Left renal cortex interstitium (tissue), 4 donors: ENCODE data around the gene SLC35E2B. TPM values are rescaled to one million over a fixed set of nuclear protein-coding genes. Genes with fewer than 3 reads are reported as not detected.
"Not testable (repeated sequence)": the region's sequence is repeated elsewhere in the genome, so short reads cannot be mapped to it uniquely, and the experiment has no call there.

Experiments used
- DNase-seq, 4 donors: peaks; one replicate each; pipeline ENCODE4 v3.0.0-alpha.2; 2013; ENCODE audit warnings: low read depth in 4 of 4, low spot score in 2 of 4, missing footprints in 1 of 4
- polyA plus RNA-seq, 4 donors: library from polyadenylated mRNA; unstranded; fragments of 120-200 nt; gene quantifications; one replicate each; pipeline ENCODE4 v1.2.1, GENCODE V29; 2013; ENCODE audit not compliant: insufficient read length in 4 of 4

SLC35E2B gene
- polyA plus RNA-seq, 4 donors = 56.5 to 111 (median 82.2) TPM

- not testable (repeated sequence) for DNase-seq
These were observed 44.9 kb downstream of the SLC35E2B start for GRCh38 chr1:1647567-1648241.

- not testable (repeated sequence) for DNase-seq
These were observed 46.3 kb downstream of the SLC35E2B start for GRCh38 chr1:1646326-1646725.

GRCh38 chr1:1640711-1641461 is 51.7 kb downstream of the SLC35E2B start:
- not testable (repeated sequence) for DNase-seq

GRCh38 chr1:1640081-1640480 is 52.5 kb downstream of the SLC35E2B start:
- DNase-seq = not testable (repeated sequence)

GRCh38 chr1:1639368-1639767 is 53.2 kb downstream of the SLC35E2B start:
- DNase-seq = not testable (repeated sequence)

- DNase-seq = not testable (repeated sequence)
These were observed 54.1 kb downstream of the SLC35E2B start for GRCh38 chr1:1638528-1638927.

GRCh38 chr1:1637479-1637875 is 55.1 kb downstream of the SLC35E2B start:
- DNase-seq = not testable (repeated sequence)

GRCh38 chr1:1636621-1637478 is 55.7 kb downstream of the SLC35E2B start:
- not testable (repeated sequence) for DNase-seq

GRCh38 chr1:1634613-1635012 is 58.0 kb downstream of the SLC35E2B start:
- DNase-seq = not testable (repeated sequence)

GRCh38 chr1:1633409-1633808 is 59.2 kb downstream of the SLC35E2B start:
- not testable (repeated sequence) for DNase-seq

- DNase-seq = no peak
These were observed 60.7 kb downstream of the SLC35E2B start, which contains the start of gene MMP23B for GRCh38 chr1:1631782-1632420. MMP23B (plus strand) TSS chr1:1632173; CDS start chr1:1632219, 46 bp downstream.

- no peak for DNase-seq
These were observed 61.4 kb downstream of the SLC35E2B start for GRCh38 chr1:1630965-1631781.

GRCh38 chr1:1630191-1630964 is 62.2 kb downstream of the SLC35E2B start:
- DNase-seq = peak in 1 of 4 donors; percentile 73

GRCh38 chr1:1629430-1630190 is 63.0 kb downstream of the SLC35E2B start:
- no peak for DNase-seq

GRCh38 chr1:1628754-1629429 is 63.7 kb downstream of the SLC35E2B start:
- no peak for DNase-seq

- no peak for DNase-seq
These were observed 64.5 kb downstream of the SLC35E2B start for GRCh38 chr1:1627829-1628753.
